H1 (cell line): ENCODE results near the gene RBM15. TPM values are rescaled to one million over a fixed set of nuclear protein-coding genes. Genes with fewer than 3 reads are reported as not detected.

ENCODE experiments used
- CTCF ChIA-PET: fragments of 300-600 bp; sonication (Branson Sonifier 250); formaldehyde crosslinking; loops from one replicate; lab custom pipeline; 2021; ENCODE audit not compliant: partially characterized antibody; lab: Charles Lee
- POLR2A ChIA-PET: fragments of 300-600 bp; sonication (Branson Sonifier 250); formaldehyde crosslinking; loops from one replicate; lab custom pipeline; 2021; ENCODE audit warnings: inconsistent platforms; ENCODE audit not compliant: partially characterized antibody; lab: Charles Lee
- DNase-seq, 2 experiments: peaks; one replicate each; pipeline versions ENCODE4 v3.0.0 to v3.0.0-alpha.2; 2010 to 2022; ENCODE audit warnings: low spot score in 2 of 2, low read depth in 1 of 2, mixed read lengths in 1 of 2
- FAIRE-seq: peaks from 2 replicates; lab custom pipeline; 2011; peaks lifted over from hg19 to GRCh38; lab: Jason Lieb, UNC
- H2AFZ ChIP-seq: 2 replicates; pipeline ENCODE4 v1.8.1; 2012; ENCODE audit warnings: low read length, inconsistent platforms
- H2AK5ac ChIP-seq: 2 replicates; pipeline ENCODE4 v1.6.1; 2013; ENCODE audit warnings: low read depth, low read length
- H2BK120ac ChIP-seq: replicated peaks from 2 replicates; pipeline ENCODE3; 2013; ENCODE audit warnings: low read depth, low read length, inconsistent platforms
- H2BK12ac ChIP-seq: 2 replicates; pipeline ENCODE4 v1.6.1; 2013; ENCODE audit warnings: low read depth, low read length
- H2BK15ac ChIP-seq: 2 replicates; pipeline ENCODE4 v1.6.1; 2013; ENCODE audit warnings: low read length
- H2BK20ac ChIP-seq: 2 replicates; pipeline ENCODE4 v1.6.1; 2013; ENCODE audit warnings: low read length
- H2BK5ac ChIP-seq: 2 replicates; pipeline ENCODE4 v1.6.1; 2013; ENCODE audit warnings: low read depth, low read length
- H3K14ac ChIP-seq: 2 replicates; pipeline ENCODE4 v1.6.1; 2013; ENCODE audit warnings: inconsistent platforms; ENCODE audit not compliant: insufficient read length
- H3K18ac ChIP-seq: 2 replicates; pipeline ENCODE4 v1.6.1; 2013; ENCODE audit warnings: low read length; ENCODE audit errors: extremely low read depth
- H3K23ac ChIP-seq: 2 replicates; pipeline ENCODE4 v1.6.1; 2013; ENCODE audit warnings: inconsistent platforms; ENCODE audit not compliant: insufficient read length
- H3K23me2 ChIP-seq: 2 replicates; pipeline ENCODE4 v1.6.1; 2013; ENCODE audit warnings: low read depth, low read length
- H3K27ac ChIP-seq: 2 replicates; pipeline ENCODE4 v1.6.1; 2011; ENCODE audit warnings: low read depth, low read length, inconsistent platforms
- H3K27me3 ChIP-seq, 4 experiments: replicated peaks in 1 of 4; 1 replicate in 1 of 4; 2 replicates in 3 of 4; pipeline versions ENCODE4 v1.6.1 to v1.8.1; 2011 to 2013; ENCODE audit warnings: low read length in 3 of 4, mild to moderate bottlenecking in 3 of 4, inconsistent platforms in 2 of 4, mixed read lengths in 2 of 4, moderate library complexity in 1 of 4; ENCODE audit not compliant: control insufficient read depth in 3 of 4, insufficient read depth in 3 of 4; ENCODE audit errors: extremely low read depth in 1 of 4
- H3K36me3 ChIP-seq, 4 experiments: 2 replicates each; pipeline versions ENCODE4 v1.6.1 to v1.8.1; 2011 to 2013; ENCODE audit warnings: mild to moderate bottlenecking in 4 of 4, low read length in 3 of 4, moderate library complexity in 2 of 4, control low read depth in 1 of 4, inconsistent platforms in 1 of 4; ENCODE audit not compliant: insufficient read depth in 4 of 4, control insufficient read depth in 2 of 4
- H3K4ac ChIP-seq: replicated peaks from 2 replicates; pipeline ENCODE3; 2013; ENCODE audit warnings: low read length, low read depth, mixed read lengths, inconsistent platforms; ENCODE audit not compliant: insufficient read length
- H3K4me1 ChIP-seq, 4 experiments: replicated peaks in 1 of 4; 1 replicate in 1 of 4; 2 replicates in 3 of 4; pipeline versions ENCODE4 v1.6.1 to v1.8.1; 2011 to 2013; ENCODE audit warnings: low read length in 3 of 4, inconsistent platforms in 2 of 4, mixed read lengths in 1 of 4; ENCODE audit not compliant: insufficient read depth in 4 of 4, control insufficient read depth in 3 of 4
- H3K4me2 ChIP-seq, 2 experiments: 2 replicates each; pipeline versions ENCODE4 v1.6.1 to v1.8.1; 2011 to 2013; ENCODE audit warnings: low read depth in 2 of 2, low read length in 2 of 2, control low read depth in 1 of 2, inconsistent platforms in 1 of 2, mild to moderate bottlenecking in 1 of 2; ENCODE audit not compliant: insufficient read depth in 1 of 2
- H3K4me3 ChIP-seq, 4 experiments: fragments of 200-600, 300-600 bp in 1 of 4; sonication (generic), shearing (Covaris generic), sonication (Bioruptor Twin) in 1 of 4; 2 replicates each; pipeline versions ENCODE4 v1.5.1 to v1.8.1; 2011 to 2016; ENCODE audit warnings: low read length in 4 of 4, low read depth in 3 of 4, control low read depth in 2 of 4, inconsistent platforms in 2 of 4, mild to moderate bottlenecking in 2 of 4, mixed read lengths in 1 of 4, moderate library complexity in 1 of 4; ENCODE audit not compliant: insufficient read depth in 2 of 4; ENCODE audit errors: extremely low read depth in 1 of 4
- H3K56ac ChIP-seq: replicated peaks from 2 replicates; pipeline ENCODE3; 2013; ENCODE audit warnings: low read depth, mild to moderate bottlenecking, mixed read lengths, low read length, inconsistent platforms; ENCODE audit not compliant: insufficient read length
- H3K79me1 ChIP-seq: 2 replicates; pipeline ENCODE4 v1.6.1; 2013; ENCODE audit warnings: low read depth, low read length, control low read depth
- H3K79me2 ChIP-seq, 2 experiments: 2 replicates each; pipeline versions ENCODE4 v1.6.1 to v1.8.1; 2012 to 2013; ENCODE audit warnings: low read length in 2 of 2, mild to moderate bottlenecking in 2 of 2, inconsistent platforms in 1 of 2; ENCODE audit not compliant: insufficient read depth in 2 of 2, control insufficient read depth in 1 of 2
- H3K9ac ChIP-seq, 4 experiments: replicated peaks in 1 of 4; 1 replicate in 1 of 4; 2 replicates in 3 of 4; pipeline versions ENCODE4 v1.6.1 to v1.8.1; 2011 to 2013; ENCODE audit warnings: low read depth in 3 of 4, low read length in 3 of 4, control low read depth in 2 of 4, mild to moderate bottlenecking in 2 of 4, moderate library complexity in 2 of 4, inconsistent platforms in 1 of 4; ENCODE audit errors: extremely low read depth in 1 of 4
- H3K9me3 ChIP-seq, 2 experiments: 2 replicates each; pipeline versions ENCODE4 v1.6.1 to v1.8.1; 2012 to 2013; ENCODE audit warnings: mild to moderate bottlenecking in 2 of 2, moderate library complexity in 2 of 2, control low read depth in 1 of 2, inconsistent platforms in 1 of 2, low read depth in 1 of 2, low read length in 1 of 2, mixed read lengths in 1 of 2; ENCODE audit not compliant: insufficient read depth in 2 of 2
- H4K20me1 ChIP-seq, 2 experiments: replicated peaks in 1 of 2; 2 replicates each; pipeline versions ENCODE3 to v1.8.1; 2011 to 2013; ENCODE audit warnings: inconsistent platforms in 2 of 2, low read length in 2 of 2, mild to moderate bottlenecking in 1 of 2; ENCODE audit not compliant: insufficient read depth in 2 of 2, control insufficient read depth in 1 of 2
- H4K5ac ChIP-seq: 2 replicates; pipeline ENCODE4 v1.6.1; 2013; ENCODE audit warnings: low read length, low read depth, mixed read lengths, inconsistent platforms; ENCODE audit not compliant: insufficient read length
- H4K8ac ChIP-seq: 2 replicates; pipeline ENCODE4 v1.8.0; 2013; ENCODE audit warnings: mild to moderate bottlenecking, moderate library complexity, low read length, inconsistent platforms; ENCODE audit not compliant: insufficient read depth; ENCODE audit errors: extremely low read depth
- H4K91ac ChIP-seq: replicated peaks from 2 replicates; pipeline ENCODE3; 2013; ENCODE audit warnings: low read length, mixed read lengths, inconsistent platforms; ENCODE audit not compliant: insufficient read length
- E2F6 ChIP-seq: IDR thresholded peaks from 2 replicates; pipeline ENCODE4 v1.6.1; 2012; ENCODE audit warnings: inconsistent platforms
- HDAC2 ChIP-seq, 2 experiments: fragments of 300-600 bp in 1 of 2; sonication (generic) in 1 of 2; IDR thresholded peaks; 2 replicates each; pipeline ENCODE4 v1.6.1; 2011 to 2012; ENCODE audit warnings: low read depth in 2 of 2, low read length in 2 of 2, mild to moderate bottlenecking in 2 of 2, moderate library complexity in 2 of 2, borderline replicate concordance in 1 of 2, inconsistent platforms in 1 of 2
- KDM1A ChIP-seq: fragments of 200-600, 300-600 bp; sonication (generic); IDR thresholded peaks from 2 replicates; pipeline ENCODE4 v1.7.1; 2016; ENCODE audit warnings: mild to moderate bottlenecking, low read length, borderline replicate concordance
- KDM5A ChIP-seq: fragments of 200-600 bp; IDR thresholded peaks from 2 replicates; pipeline ENCODE4 v1.7.1; 2012; ENCODE audit warnings: mild to moderate bottlenecking, low read length, inconsistent platforms, mixed read lengths
- RXRA ChIP-seq: IDR thresholded peaks from 2 replicates; pipeline ENCODE4 v1.6.1; 2011; ENCODE audit warnings: low read depth, mild to moderate bottlenecking, low read length, moderate library complexity; ENCODE audit not compliant: insufficient read depth
- WGBS, 2 experiments: shearing (Covaris generic) in 1 of 2; methylation state at CpG; one replicate each; pipeline versions ENCODE4 v1.1.6 to v1.1.7; 2013 to 2015; ENCODE audit warnings: low lambda C conversion rate in 2 of 2, mixed read lengths in 2 of 2, inconsistent platforms in 1 of 2, low coverage in 1 of 2, missing lambda C conversion rate in 1 of 2; ENCODE audit not compliant: insufficient replicate concordance in 2 of 2, insufficient coverage in 1 of 2, insufficient read length in 1 of 2; ENCODE audit errors: extremely low coverage in 1 of 2, missing lambda C conversion rate in 1 of 2; 5-methylcytosine and 5-hydroxymethylcytosine counted together
- polyA plus RNA-seq, 7 experiments: library from polyadenylated mRNA; depleted of rRNA in 3 of 7; stranded (reverse) in 5 of 7; unstranded in 2 of 7; fragments of >200 nt in 5 of 7; fragments of 200-250 nt in 2 of 7; gene quantifications; 1 replicate in 5 of 7; 2 replicates in 1 of 7; 4 replicates in 1 of 7; pipeline versions ENCODE4 v1.2.1 to v1.2.3, GENCODE V29; 2011 to 2013; ENCODE audit warnings: missing spikeins in 2 of 7, mixed read lengths in 2 of 7
- total RNA-seq: library from RNA; stranded (reverse); fragmentation: NEBNext Ultra II Directional; extraction: Animal tissue kit (Norgen Biotek cat#: 25700); gene quantifications from 2 replicates; pipeline ENCODE4 v1.2.1, GENCODE V29; 2021

The RBM15 gene
- total and polyA plus RNA-seq, 2 of the 8 experiments (the other 6 are each of a cell fraction or from before 2014, with no cell fraction given) = 13.5 to 44.9 TPM

- CTCF ChIA-PET = interaction anchor here (0.6 to 3.5 kb wide), 8 partner anchors 14 to 283 kb away, joined by 3 to 12 read pairs (median 3); no protein-coding TSS in a partner anchor
- TF ChIP-seq KDM5A = no peak
- TF ChIP-seq KDM1A = no peak
- no peak for TF ChIP-seq E2F6
- TF ChIP-seq HDAC2 (IDR thresholded peaks at IDR 0.05; ENCODE audit: borderline replicate concordance in 1 of 2, low read depth in 2 of 2, low read length in 2 of 2) = no peak
- TF ChIP-seq RXRA = no peak
These were observed 44.2 kb downstream of the RBM15 start for GRCh38 chr1:110383251-110383990.

More at GRCh38 chr1:110383251-110383990, 44.2 kb downstream of the RBM15 start:
- Histone ChIP-seq H4K91ac (no peak overlapping the region), H3K4me1 (no peaks in the 10 kb centered on the region), H3K4me2 (no peak overlapping the region), H3K18ac (no peak overlapping the region), H3K9me3 (no peaks in the 10 kb centered on the region), H3K56ac (no peak overlapping the region), H3K4ac (no peak overlapping the region), H3K4me3 (no peak overlapping the region), H2AK5ac (no peak overlapping the region), H3K9ac (no peak overlapping the region), H4K8ac (no peak overlapping the region), H2AFZ (no peak overlapping the region), H3K14ac (no peak overlapping the region), H3K23ac (no peak overlapping the region), H3K36me3 (peaks cover 0 to 12% (median 3%) of the 10 kb centered on the region in 4 experiments; a peak in 3 of 8 replicates), H3K23me2 (no peaks in the 10 kb centered on the region), H4K5ac (no peak overlapping the region), H3K79me2 (no peaks in the 10 kb centered on the region), H2BK12ac (no peak overlapping the region), H2BK120ac (no peak overlapping the region), H2BK15ac (no peak overlapping the region), H3K79me1 (no peaks in the 10 kb centered on the region), H3K27me3 (no peaks in the 10 kb centered on the region), H4K20me1 (no peaks in the 10 kb centered on the region), H3K27ac (no peak overlapping the region), H2BK20ac (no peak overlapping the region), H2BK5ac (no peak overlapping the region)
- 96% methylated on average over 4 of the region's 5 CpGs; no CpG with 5 or more reads in 1 of the 2 experiments for WGBS, 2 experiments
- POLR2A ChIA-PET = interaction anchor here (0.6 to 2.6 kb wide), 5 partner anchors 10 to 287 kb away, joined by 3 to 14 read pairs (median 4); partner anchors contain the start of gene RBM15
- FAIRE-seq = no peak
- no peak for DNase-seq
